Measurements from ENCODE around the gene RNGTT. TPM values are rescaled to one million over a fixed set of nuclear protein-coding genes. Genes with fewer than 3 reads are reported as not detected.

RNGTT gene
- total and polyA plus RNA-seq, 10 of the 15 experiments (the other 5 are each of a cell fraction or from before 2014, with no cell fraction given) = 7.7 to 30.4 (median 22.2) TPM

DNA sequence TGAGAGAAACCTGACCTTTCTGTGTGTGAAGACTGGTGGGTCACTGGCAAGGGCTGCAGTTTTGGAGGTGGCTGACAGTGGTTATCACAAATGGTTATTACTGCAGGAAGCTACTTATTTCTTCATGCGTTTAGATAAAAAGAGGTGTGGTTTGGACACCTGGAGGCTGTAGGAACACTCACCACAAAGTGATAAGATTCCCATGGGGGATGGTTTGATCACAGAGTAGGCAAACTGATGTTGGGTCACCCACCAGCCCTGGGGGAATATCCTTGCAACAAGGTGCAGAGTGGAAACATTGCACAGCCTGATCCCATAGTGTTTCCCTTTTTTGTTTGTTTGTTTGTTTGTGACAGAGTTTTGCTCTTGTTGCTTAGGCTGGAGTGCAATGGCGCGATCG is 33.9 kb upstream of the RNGTT start:
- intact Hi-C loops (cut with micrococcal nuclease; ENCODE audit: unreplicated experiment) (no loop called here), in situ Hi-C loops (cut with MboI) (no loop called here)
- FAIRE-seq = no peak
- ChIA-PET RAD21 (ENCODE audit: unreplicated experiment) (no interaction called here), SMC1A (ENCODE audit: uncharacterized antibody, unreplicated experiment) (interaction anchor here (0.7 kb wide), 1 partner anchor 15 kb away, joined by 3 read pairs; no protein-coding TSS in a partner anchor), CTCF (interaction anchor here (1.2 kb wide), 1 partner anchor 13 kb away, joined by 6 read pairs; no protein-coding TSS in a partner anchor), POLR2A (no interaction called here)
- Histone ChIP-seq H2AFZ (ENCODE audit: control insufficient read depth, low read depth, low read length) (no peak overlapping the region), H3K9me3 (replicated peaks; ENCODE audit: control insufficient read depth, insufficient read depth, low read length) (no peaks in the 10 kb centered on the region), H3K36me3 (ENCODE audit: control insufficient read depth in 2 of 2, insufficient read depth in 2 of 2, low read length in 1 of 2) (no peaks in the 10 kb centered on the region), H3K4me3 (no peak overlapping the region), H3K4me2 (ENCODE audit: control insufficient read depth, insufficient read depth) (no peak overlapping the region), H4K20me1 (ENCODE audit: control insufficient read depth, insufficient read depth) (no peaks in the 10 kb centered on the region), H3K9ac (ENCODE audit: control insufficient read depth, insufficient read depth, low read length) (no peak overlapping the region), H3K27me3 (replicated peaks in 1 of 2; ENCODE audit: control insufficient read depth in 2 of 2, insufficient read depth in 2 of 2, low read length in 1 of 2) (no peaks in the 10 kb centered on the region), H3K4me1 (ENCODE audit: control insufficient read depth, insufficient read depth, low read length) (no peaks in the 10 kb centered on the region), H3K79me2 (ENCODE audit: control insufficient read depth, insufficient read depth, low read length) (no peaks in the 10 kb centered on the region), H3K27ac (ENCODE audit: control insufficient read depth, insufficient read depth) (no peak overlapping the region)
- BruUV-seq (replicated peaks) = no TSS peak
- DNase-seq (ENCODE audit: low read depth, low spot score) = no peak
- TF ChIP-seq RAD51 (IDR thresholded peaks at IDR 0.05) (no peak), IRF4 (IDR thresholded peaks at IDR 0.05; ENCODE audit: low read depth, low read length) (no peak)
- TF ChIP-seq, protein P1, sequence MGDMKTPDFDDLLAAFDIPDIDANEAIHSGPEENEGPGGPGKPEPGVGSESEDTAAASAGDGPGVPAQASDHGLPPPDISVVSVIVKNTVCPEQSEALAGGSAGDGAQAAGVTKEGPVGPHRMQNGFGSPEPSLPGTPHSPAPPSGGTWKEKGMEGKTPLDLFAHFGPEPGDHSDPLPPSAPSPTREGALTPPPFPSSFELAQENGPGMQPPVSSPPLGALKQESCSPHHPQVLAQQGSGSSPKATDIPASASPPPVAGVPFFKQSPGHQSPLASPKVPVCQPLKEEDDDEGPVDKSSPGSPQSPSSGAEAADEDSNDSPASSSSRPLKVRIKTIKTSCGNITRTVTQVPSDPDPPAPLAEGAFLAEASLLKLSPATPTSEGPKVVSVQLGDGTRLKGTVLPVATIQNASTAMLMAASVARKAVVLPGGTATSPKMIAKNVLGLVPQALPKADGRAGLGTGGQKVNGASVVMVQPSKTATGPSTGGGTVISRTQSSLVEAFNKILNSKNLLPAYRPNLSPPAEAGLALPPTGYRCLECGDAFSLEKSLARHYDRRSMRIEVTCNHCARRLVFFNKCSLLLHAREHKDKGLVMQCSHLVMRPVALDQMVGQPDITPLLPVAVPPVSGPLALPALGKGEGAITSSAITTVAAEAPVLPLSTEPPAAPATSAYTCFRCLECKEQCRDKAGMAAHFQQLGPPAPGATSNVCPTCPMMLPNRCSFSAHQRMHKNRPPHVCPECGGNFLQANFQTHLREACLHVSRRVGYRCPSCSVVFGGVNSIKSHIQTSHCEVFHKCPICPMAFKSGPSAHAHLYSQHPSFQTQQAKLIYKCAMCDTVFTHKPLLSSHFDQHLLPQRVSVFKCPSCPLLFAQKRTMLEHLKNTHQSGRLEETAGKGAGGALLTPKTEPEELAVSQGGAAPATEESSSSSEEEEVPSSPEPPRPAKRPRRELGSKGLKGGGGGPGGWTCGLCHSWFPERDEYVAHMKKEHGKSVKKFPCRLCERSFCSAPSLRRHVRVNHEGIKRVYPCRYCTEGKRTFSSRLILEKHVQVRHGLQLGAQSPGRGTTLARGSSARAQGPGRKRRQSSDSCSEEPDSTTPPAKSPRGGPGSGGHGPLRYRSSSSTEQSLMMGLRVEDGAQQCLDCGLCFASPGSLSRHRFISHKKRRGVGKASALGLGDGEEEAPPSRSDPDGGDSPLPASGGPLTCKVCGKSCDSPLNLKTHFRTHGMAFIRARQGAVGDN (IDR thresholded peaks at IDR 0.05) = no peak
- TF ChIP-seq, protein P2, sequence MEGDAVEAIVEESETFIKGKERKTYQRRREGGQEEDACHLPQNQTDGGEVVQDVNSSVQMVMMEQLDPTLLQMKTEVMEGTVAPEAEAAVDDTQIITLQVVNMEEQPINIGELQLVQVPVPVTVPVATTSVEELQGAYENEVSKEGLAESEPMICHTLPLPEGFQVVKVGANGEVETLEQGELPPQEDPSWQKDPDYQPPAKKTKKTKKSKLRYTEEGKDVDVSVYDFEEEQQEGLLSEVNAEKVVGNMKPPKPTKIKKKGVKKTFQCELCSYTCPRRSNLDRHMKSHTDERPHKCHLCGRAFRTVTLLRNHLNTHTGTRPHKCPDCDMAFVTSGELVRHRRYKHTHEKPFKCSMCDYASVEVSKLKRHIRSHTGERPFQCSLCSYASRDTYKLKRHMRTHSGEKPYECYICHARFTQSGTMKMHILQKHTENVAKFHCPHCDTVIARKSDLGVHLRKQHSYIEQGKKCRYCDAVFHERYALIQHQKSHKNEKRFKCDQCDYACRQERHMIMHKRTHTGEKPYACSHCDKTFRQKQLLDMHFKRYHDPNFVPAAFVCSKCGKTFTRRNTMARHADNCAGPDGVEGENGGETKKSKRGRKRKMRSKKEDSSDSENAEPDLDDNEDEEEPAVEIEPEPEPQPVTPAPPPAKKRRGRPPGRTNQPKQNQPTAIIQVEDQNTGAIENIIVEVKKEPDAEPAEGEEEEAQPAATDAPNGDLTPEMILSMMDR (IDR thresholded peaks at IDR 0.05 in 2 of 3, conservative IDR thresholded peaks at IDR 0.05 in 1 of 3; ENCODE audit: control insufficient read depth in 2 of 3, extremely low read depth in 1 of 3, insufficient read depth in 1 of 3, low read depth in 3 of 3, low read length in 3 of 3) = no peak
- WGBS (ENCODE audit: insufficient coverage, insufficient replicate concordance, low lambda C conversion rate, missing lambda C conversion rate) = 75% methylated on average over 4 of the region's 4 CpGs
- no peak for ATAC-seq
